Measurements from ENCODE around the gene MMP7.

The MMP7 gene

GRCh38 chr11:102471474-102471873 is 59.1 kb downstream of the MMP7 start:
- no peaks in the 10 kb centered on the region for H3K9me3 ChIP-seq (ENCODE audit: control insufficient read depth, low read length)
- peaks cover 45% of the 10 kb centered on the region for H3K4me1 ChIP-seq (ENCODE audit: control insufficient read depth, insufficient read depth, low read length)
- no peak overlapping the region for H3K9ac ChIP-seq (ENCODE audit: low read length)
- no peak overlapping the region for H3K4me3 ChIP-seq (ENCODE audit: low read length)
- no peaks in the 10 kb centered on the region for H3K27me3 ChIP-seq (ENCODE audit: control insufficient read depth, insufficient read depth, low read length)
- H3K36me3 ChIP-seq (ENCODE audit: control insufficient read depth, insufficient read depth, low read length): no peaks in the 10 kb centered on the region
